Panc1 (cell line): ENCODE data around the gene NUDT4B.
"Not testable (repeated sequence)": the region's sequence is repeated elsewhere in the genome, so short reads cannot be mapped to it uniquely, and the experiment has no call there.

Source experiments
- CTCF ChIP-seq: fragments of 450-650 bp; IDR thresholded peaks from 2 replicates; pipeline ENCODE4 v1.5.1; 2017; ENCODE audit warnings: mild to moderate bottlenecking
- POLR2AphosphoS5 ChIP-seq: IDR thresholded peaks from 2 replicates; pipeline ENCODE4 v1.6.1; 2012; ENCODE audit warnings: mild to moderate bottlenecking, low read depth, low read length, moderate library complexity
- REST ChIP-seq, 2 experiments: IDR thresholded peaks; 2 replicates each; pipeline ENCODE4 v1.6.1; 2011 to 2012; ENCODE audit warnings: low read depth in 2 of 2, control low read depth in 1 of 2, low read length in 1 of 2, mild to moderate bottlenecking in 1 of 2, moderate library complexity in 1 of 2; ENCODE audit not compliant: insufficient read depth in 1 of 2
- SIN3A ChIP-seq: IDR thresholded peaks from 2 replicates; pipeline ENCODE4 v1.6.1; 2012; ENCODE audit warnings: low read depth, mild to moderate bottlenecking, low read length, moderate library complexity, borderline replicate concordance; ENCODE audit not compliant: insufficient read depth
- TCF7L2 ChIP-seq: IDR thresholded peaks from 2 replicates; pipeline ENCODE4 v1.6.1; 2011; ENCODE audit warnings: mild to moderate bottlenecking, low read depth, low read length, inconsistent platforms

GRCh38 chr1:148777649-148778048 lies 29.1 kb downstream of the NUDT4B start:
- TF ChIP-seq CTCF; POLR2AphosphoS5; SIN3A; REST (IDR thresholded peaks at IDR 0.05; ENCODE audit: insufficient read depth in 1 of 2, low read depth in 2 of 2, low read length in 1 of 2); TCF7L2: not testable (repeated sequence)
